HepG2 (cell line): ENCODE data around the gene HOXD8. TPM values are rescaled to one million over a fixed set of nuclear protein-coding genes. Genes with fewer than 3 reads are reported as not detected.

Experiments
- ARHGAP35 ChIP-seq: sonication (generic); formaldehyde crosslinking; IDR thresholded peaks from 2 replicates; pipeline ENCODE4 v1.9.0; 2022; ENCODE audit warnings: mild to moderate bottlenecking, inconsistent platforms, moderate library complexity, missing genetic modification reagents, borderline replicate concordance
- ARNT2 ChIP-seq: sonication (generic); formaldehyde crosslinking; IDR thresholded peaks from 2 replicates; pipeline ENCODE4 v1.8.0; 2022; ENCODE audit warnings: mild to moderate bottlenecking, low read depth, missing genetic modification reagents, moderate library complexity
- ELF1 ChIP-seq: sonication (generic); formaldehyde crosslinking; IDR thresholded peaks from 2 replicates; pipeline ENCODE4 v1.4.0; 2020; ENCODE audit warnings: missing genetic modification reagents
- MAF1 ChIP-seq: sonication (generic); formaldehyde crosslinking; IDR thresholded peaks from 2 replicates; pipeline ENCODE4 v1.5.0; 2020; ENCODE audit warnings: missing genetic modification reagents, borderline replicate concordance
- MLLT10 ChIP-seq: sonication (generic); formaldehyde crosslinking; IDR thresholded peaks from 2 replicates; pipeline ENCODE4 v1.4.0; 2020; ENCODE audit warnings: missing genetic modification reagents
- NFRKB ChIP-seq: fragments of 450-650 bp; IDR thresholded peaks from 2 replicates; pipeline ENCODE4 v1.6.1; 2017
- NFYC ChIP-seq: IDR thresholded peaks from 2 replicates; pipeline ENCODE4 v1.6.1; 2016; ENCODE audit warnings: missing genetic modification reagents, missing compliant biosample characterization
- PAF1 ChIP-seq: IDR thresholded peaks from 2 replicates; pipeline ENCODE4 v1.6.1; 2016; ENCODE audit warnings: missing genetic modification reagents, missing compliant biosample characterization
- PHF21A ChIP-seq: sonication (generic); formaldehyde crosslinking; IDR thresholded peaks from 2 replicates; pipeline ENCODE4 v1.5.0; 2020; ENCODE audit warnings: mild to moderate bottlenecking, missing genetic modification reagents
- RBAK ChIP-seq: sonication (generic); formaldehyde crosslinking; IDR thresholded peaks from 2 replicates; pipeline ENCODE4 v1.5.1; 2020; ENCODE audit warnings: mild to moderate bottlenecking, missing genetic modification reagents
- SP5 ChIP-seq: IDR thresholded peaks from 2 replicates; pipeline ENCODE4 v1.6.1; 2016; ENCODE audit warnings: low read depth, borderline replicate concordance
- TRIM24 ChIP-seq: sonication (generic); formaldehyde crosslinking; IDR thresholded peaks from 2 replicates; pipeline ENCODE4 v1.8.0; 2022; ENCODE audit warnings: mild to moderate bottlenecking, missing genetic modification reagents
- ZFP90 ChIP-seq: sonication (generic); formaldehyde crosslinking; IDR thresholded peaks from 2 replicates; pipeline ENCODE4 v1.8.0; 2022; ENCODE audit warnings: missing genetic modification reagents, mild to moderate bottlenecking, inconsistent platforms, borderline replicate concordance
- ZFY ChIP-seq: sonication (generic); formaldehyde crosslinking; IDR thresholded peaks from 2 replicates; pipeline ENCODE4 v1.4.0; 2020; ENCODE audit warnings: missing genetic modification reagents
- ZKSCAN1 ChIP-seq: fragments of 150-350 bp; IDR thresholded peaks from 2 replicates; pipeline ENCODE4 v1.6.1; 2014; ENCODE audit warnings: low read length
- ZNF124 ChIP-seq: sonication (generic); formaldehyde crosslinking; IDR thresholded peaks from 2 replicates; pipeline ENCODE4 v1.4.0; 2020; ENCODE audit warnings: missing genetic modification reagents
- ZNF569 ChIP-seq: sonication (generic); formaldehyde crosslinking; IDR thresholded peaks from 2 replicates; pipeline ENCODE4 v1.5.0; 2020; ENCODE audit warnings: mild to moderate bottlenecking, missing genetic modification reagents, moderate library complexity, borderline replicate concordance
- ZNF615 ChIP-seq: sonication (generic); formaldehyde crosslinking; IDR thresholded peaks from 2 replicates; pipeline ENCODE4 v1.5.0; 2020; ENCODE audit warnings: mild to moderate bottlenecking, missing genetic modification reagents, borderline replicate concordance
- ZNF782 ChIP-seq: sonication (generic); formaldehyde crosslinking; IDR thresholded peaks from 2 replicates; pipeline ENCODE4 v1.4.0; 2020; ENCODE audit warnings: missing genetic modification reagents, mild to moderate bottlenecking, borderline replicate concordance
- polyA plus RNA-seq, 8 experiments: library from polyadenylated mRNA; depleted of rRNA in 3 of 8; stranded (reverse) in 7 of 8; unstranded in 1 of 8; fragments of >200 nt; fragmentation: Illumina TruSeq in 4 of 8; extraction: Trizol in 4 of 8; gene quantifications; 2 replicates each; pipeline versions ENCODE4 v1.2.1 to v1.2.3, GENCODE V29; 2011 to 2016; ENCODE audit warnings: low read depth in 4 of 8, missing spikeins in 1 of 8, mixed read lengths in 1 of 8; ENCODE audit not compliant: insufficient read depth in 1 of 8
- total RNA-seq, 5 experiments: library from RNA; depleted of rRNA; stranded (reverse); fragments of >200 nt; fragmentation: Illumina TruSeq; extraction: Trizol; gene quantifications; 2 replicates each; pipeline ENCODE4 v1.2.3, GENCODE V29; 2016; ENCODE audit warnings: low read depth in 1 of 5
- TF ChIP-seq, protein P1 (sequence below): sonication (generic); formaldehyde crosslinking; IDR thresholded peaks from 2 replicates; pipeline ENCODE4; 2020; ENCODE audit warnings: missing genetic modification reagents, mild to moderate bottlenecking, borderline replicate concordance
- TF ChIP-seq, protein P2 (sequence below): sonication (generic); formaldehyde crosslinking; IDR thresholded peaks from 2 replicates; pipeline ENCODE4 v1.9.0; 2021; ENCODE audit warnings: missing genetic modification reagents, borderline replicate concordance
- TF ChIP-seq, protein P3 (sequence below): sonication (generic); formaldehyde crosslinking; IDR thresholded peaks from 2 replicates; pipeline ENCODE4 v1.4.0; 2020; ENCODE audit warnings: missing genetic modification reagents

The HOXD8 gene
- total and polyA plus RNA-seq, 2 of the 13 experiments (the other 11 are each of a cell fraction or from before 2014, with no cell fraction given), result not detected

DNA sequence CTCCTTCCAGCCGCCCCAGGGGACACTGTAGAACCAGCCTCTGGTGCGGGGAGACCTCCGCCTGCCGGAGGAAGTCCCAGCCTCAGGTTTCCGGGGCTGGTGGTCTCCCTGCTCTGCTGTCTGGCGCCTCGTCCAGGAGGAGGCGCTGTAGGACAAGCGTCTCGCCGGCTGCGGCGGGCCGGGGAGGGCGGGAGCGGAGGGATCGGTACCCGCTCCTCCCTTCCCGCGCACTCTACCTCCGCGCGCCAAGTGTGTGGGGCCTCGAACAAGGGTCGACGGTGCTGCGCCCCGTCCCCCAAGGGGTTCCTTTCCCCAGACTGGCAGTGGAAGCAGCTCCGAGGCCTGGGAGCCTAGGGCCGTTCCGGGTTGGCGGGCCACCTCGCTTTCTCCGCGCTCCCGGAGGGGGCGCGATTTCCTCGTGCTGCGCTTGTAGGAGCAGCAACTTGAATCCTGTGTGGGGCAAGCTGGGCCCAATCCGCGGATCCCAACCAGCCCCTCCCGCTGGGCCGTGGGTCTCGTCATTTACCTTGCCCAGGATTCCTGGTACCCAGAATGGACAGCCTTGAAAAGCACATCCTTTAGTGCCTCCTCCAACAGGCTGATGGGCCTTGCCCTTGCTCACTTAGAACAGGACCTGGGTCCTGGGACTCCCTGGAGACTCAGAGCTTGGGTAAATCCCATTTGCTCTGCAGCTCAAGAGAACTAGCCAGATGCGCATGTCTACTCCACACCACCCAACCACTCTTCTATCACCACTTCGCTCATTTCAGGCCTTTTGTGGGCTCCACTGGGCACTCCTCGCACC lies 11.2 kb downstream of the HOXD8 start (continued):
- TF ChIP-seq MLLT10 (CRISPR knock-in tag) (no peak), NFRKB (no peak), ZNF782 (CRISPR knock-in tag) (peak; percentile 66; the same call in 1 of the 2 replicates), MAF1 (CRISPR knock-in tag) (no peak), RBAK (CRISPR knock-in tag) (no peak), NFYC (CRISPR knock-in tag) (no peak), PAF1 (CRISPR knock-in tag) (no peak), ELF1 (CRISPR knock-in tag) (peak; percentile 75), TRIM24 (no peak), ZKSCAN1 (peak; percentile 54; the same call in 1 of the 2 replicates), ZFP90 (CRISPR knock-in tag) (no peak), ZNF615 (CRISPR knock-in tag) (no peak), ZNF124 (CRISPR knock-in tag) (no peak; the same call in 1 of the 2 replicates), PHF21A (CRISPR knock-in tag) (no peak), SP5 (CRISPR knock-in tag) (no peak), ZNF569 (CRISPR knock-in tag) (0 out of 2 replicates have a peak, but pooled peaks have one; percentile 85), ARHGAP35 (CRISPR knock-in tag) (peak; percentile 88; the same call in 1 of the 2 replicates), ARNT2 (CRISPR knock-in tag) (peak; percentile 83; the same call in 1 of the 2 replicates), ZFY (CRISPR knock-in tag) (0 out of 2 replicates have a peak, but pooled peaks have one; percentile 55)
- TF ChIP-seq, protein P1, sequence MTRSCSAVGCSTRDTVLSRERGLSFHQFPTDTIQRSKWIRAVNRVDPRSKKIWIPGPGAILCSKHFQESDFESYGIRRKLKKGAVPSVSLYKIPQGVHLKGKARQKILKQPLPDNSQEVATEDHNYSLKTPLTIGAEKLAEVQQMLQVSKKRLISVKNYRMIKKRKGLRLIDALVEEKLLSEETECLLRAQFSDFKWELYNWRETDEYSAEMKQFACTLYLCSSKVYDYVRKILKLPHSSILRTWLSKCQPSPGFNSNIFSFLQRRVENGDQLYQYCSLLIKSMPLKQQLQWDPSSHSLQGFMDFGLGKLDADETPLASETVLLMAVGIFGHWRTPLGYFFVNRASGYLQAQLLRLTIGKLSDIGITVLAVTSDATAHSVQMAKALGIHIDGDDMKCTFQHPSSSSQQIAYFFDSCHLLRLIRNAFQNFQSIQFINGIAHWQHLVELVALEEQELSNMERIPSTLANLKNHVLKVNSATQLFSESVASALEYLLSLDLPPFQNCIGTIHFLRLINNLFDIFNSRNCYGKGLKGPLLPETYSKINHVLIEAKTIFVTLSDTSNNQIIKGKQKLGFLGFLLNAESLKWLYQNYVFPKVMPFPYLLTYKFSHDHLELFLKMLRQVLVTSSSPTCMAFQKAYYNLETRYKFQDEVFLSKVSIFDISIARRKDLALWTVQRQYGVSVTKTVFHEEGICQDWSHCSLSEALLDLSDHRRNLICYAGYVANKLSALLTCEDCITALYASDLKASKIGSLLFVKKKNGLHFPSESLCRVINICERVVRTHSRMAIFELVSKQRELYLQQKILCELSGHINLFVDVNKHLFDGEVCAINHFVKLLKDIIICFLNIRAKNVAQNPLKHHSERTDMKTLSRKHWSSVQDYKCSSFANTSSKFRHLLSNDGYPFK (CRISPR knock-in tag), result peak; percentile 74; the same call in 1 of the 2 replicates
- TF ChIP-seq, protein P2, sequence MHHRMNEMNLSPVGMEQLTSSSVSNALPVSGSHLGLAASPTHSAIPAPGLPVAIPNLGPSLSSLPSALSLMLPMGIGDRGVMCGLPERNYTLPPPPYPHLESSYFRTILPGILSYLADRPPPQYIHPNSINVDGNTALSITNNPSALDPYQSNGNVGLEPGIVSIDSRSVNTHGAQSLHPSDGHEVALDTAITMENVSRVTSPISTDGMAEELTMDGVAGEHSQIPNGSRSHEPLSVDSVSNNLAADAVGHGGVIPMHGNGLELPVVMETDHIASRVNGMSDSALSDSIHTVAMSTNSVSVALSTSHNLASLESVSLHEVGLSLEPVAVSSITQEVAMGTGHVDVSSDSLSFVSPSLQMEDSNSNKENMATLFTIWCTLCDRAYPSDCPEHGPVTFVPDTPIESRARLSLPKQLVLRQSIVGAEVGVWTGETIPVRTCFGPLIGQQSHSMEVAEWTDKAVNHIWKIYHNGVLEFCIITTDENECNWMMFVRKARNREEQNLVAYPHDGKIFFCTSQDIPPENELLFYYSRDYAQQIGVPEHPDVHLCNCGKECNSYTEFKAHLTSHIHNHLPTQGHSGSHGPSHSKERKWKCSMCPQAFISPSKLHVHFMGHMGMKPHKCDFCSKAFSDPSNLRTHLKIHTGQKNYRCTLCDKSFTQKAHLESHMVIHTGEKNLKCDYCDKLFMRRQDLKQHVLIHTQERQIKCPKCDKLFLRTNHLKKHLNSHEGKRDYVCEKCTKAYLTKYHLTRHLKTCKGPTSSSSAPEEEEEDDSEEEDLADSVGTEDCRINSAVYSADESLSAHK (CRISPR knock-in tag), result no peak
- TF ChIP-seq, protein P3, sequence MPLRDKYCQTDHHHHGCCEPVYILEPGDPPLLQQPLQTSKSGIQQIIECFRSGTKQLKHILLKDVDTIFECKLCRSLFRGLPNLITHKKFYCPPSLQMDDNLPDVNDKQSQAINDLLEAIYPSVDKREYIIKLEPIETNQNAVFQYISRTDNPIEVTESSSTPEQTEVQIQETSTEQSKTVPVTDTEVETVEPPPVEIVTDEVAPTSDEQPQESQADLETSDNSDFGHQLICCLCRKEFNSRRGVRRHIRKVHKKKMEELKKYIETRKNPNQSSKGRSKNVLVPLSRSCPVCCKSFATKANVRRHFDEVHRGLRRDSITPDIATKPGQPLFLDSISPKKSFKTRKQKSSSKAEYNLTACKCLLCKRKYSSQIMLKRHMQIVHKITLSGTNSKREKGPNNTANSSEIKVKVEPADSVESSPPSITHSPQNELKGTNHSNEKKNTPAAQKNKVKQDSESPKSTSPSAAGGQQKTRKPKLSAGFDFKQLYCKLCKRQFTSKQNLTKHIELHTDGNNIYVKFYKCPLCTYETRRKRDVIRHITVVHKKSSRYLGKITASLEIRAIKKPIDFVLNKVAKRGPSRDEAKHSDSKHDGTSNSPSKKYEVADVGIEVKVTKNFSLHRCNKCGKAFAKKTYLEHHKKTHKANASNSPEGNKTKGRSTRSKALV, result peak; percentile 61; the same call in 1 of the 2 replicates
